ENCODE results near the gene WWC1. TPM values are rescaled to one million over a fixed set of nuclear protein-coding genes. Genes with fewer than 3 reads are reported as not detected.
"Not testable (repeated sequence)": the region's sequence is repeated elsewhere in the genome, so short reads cannot be mapped to it uniquely, and the experiment has no call there.

WWC1 gene
- polyA plus RNA-seq, 4 donors, result 69.7 to 88.4 (median 83.9) TPM

- no peak for DNase-seq (ENCODE audit: low read depth in 4 of 4, low spot score in 2 of 4)
These were observed 5.7 kb upstream of the WWC1 start for GRCh38 chr5:168285696-168286095.

DNA sequence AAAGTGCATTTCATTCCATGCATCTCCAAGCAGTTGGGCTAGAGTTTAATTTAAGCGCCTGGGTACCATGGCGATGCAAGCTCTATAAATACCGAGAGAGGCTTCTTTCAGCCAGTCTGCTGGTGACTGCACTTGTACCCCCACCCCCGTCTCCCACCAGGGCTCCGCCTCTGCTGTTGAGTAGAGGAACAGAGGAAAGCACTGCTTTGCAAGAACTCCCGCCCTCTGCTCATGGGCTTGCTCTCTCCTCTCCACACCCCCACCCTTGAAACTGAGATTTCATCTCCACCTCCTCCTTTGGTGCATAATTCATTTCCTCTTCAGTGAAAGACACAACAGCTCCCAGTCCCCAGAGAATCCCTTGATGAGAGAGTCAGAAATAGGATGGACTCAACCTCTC lies 5.1 kb upstream of the WWC1 start:
- no peak for DNase-seq (ENCODE audit: low read depth in 4 of 4, low spot score in 2 of 4)

DNA sequence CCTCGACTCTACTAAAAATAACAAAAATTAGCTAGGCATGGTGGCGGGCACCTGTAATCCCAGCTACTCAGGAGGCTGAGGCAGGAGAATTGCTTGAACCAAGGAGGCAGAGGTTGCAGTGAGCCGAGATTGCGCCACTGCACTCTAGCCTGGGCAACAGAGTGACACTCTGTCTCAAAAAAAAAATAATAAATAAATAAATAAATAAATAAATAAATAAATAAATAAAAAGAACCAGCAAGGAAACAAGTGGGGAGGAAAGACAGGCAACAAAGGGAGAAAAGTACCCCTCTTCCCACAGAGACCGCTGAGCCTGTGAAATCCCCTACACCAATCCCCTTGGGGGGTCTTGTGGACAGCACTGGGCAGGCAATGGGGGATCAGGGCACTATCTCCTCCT lies 4.6 kb upstream of the WWC1 start:
- DNase-seq (ENCODE audit: low read depth in 4 of 4, low spot score in 2 of 4), result not testable (repeated sequence)

DNA sequence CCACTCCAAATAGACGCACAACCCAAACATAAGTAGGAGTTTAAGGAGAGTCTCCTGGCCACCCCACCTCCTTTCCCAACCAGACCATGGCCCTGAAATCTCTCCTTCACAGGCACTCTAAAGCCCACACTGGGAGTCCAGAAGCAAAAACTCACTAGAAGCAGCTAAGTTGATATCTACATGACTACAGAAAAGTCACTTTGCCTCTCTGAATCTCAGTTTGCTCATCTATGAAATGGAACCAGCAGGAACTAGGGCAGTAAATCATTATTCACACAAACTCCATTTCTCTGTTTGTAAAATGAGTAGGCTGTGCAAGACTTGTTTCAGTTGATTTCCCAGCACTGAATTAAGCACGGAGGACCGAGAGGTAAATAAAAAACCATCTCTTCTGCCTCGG lies 4.1 kb upstream of the WWC1 start:
- no peak for DNase-seq (ENCODE audit: low read depth in 4 of 4, low spot score in 2 of 4)

DNA sequence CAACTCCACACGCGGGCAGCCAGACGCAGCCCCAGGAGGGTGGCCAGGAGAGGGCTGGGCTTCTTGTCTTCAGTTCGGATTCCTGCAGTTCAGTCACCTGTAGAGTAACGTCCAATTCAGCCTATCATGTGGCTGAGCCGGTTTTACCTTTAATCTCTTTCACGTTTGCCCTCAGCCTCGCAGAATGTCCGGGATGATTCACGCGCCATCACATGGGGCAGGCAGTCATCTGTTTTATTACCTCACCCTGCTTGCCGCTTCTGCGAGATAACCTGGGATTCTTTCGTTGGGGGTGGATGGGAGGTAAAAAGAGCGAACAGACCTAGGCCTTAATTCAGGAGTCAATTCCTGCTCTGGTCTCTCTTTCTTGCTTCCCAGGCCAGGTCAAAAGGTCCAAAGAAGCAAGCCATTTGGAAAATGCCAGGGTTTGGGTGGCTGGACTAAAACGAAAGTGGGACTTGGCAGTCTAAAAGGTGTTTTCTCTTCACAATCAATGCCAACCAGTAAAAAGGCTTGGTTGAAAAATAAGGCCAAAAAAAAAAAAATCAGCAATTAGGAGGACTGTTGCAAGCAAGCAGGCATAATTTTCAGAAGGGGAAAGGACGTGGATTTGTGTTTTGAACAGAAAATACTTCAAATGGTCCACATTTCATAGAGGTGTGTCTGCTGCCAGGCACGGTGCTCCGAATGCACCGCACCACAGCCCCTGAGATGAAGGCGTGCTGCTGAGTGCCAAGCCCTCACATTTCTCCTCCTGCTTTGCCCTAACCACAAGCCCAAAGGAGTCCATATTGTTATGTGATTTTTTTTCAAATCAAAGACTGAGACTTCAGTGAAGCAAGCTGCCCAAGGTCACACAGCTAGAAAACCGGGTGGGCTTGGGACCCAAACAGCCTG lies 2.8 kb upstream of the WWC1 start:
- DNase-seq (ENCODE audit: low read depth in 4 of 4, low spot score in 2 of 4), result peak in 1 of 4 donors; percentile 49

DNA sequence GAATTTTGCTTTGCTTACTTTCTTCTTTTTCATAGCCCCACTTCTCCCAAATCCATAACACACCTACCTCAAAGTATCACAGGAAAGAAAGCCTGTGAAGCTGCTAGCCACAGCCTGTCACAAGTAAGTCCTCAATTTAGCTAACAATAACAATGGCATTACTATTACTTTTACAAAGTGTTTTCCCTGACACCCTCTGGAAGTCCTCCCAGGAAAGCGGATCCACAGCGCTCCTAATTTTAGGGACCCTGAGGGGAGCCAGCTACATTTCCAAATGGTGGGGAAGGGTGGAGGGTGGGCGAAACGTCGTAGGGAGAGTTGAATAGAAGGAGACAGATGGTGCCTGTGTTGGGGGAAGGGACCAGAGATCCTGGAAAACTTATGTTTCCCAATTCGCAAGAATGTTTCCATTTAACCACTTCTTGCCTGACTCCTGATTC lies 523 bp upstream of the WWC1 start:
- no peak for DNase-seq (ENCODE audit: low read depth in 4 of 4, low spot score in 2 of 4)

DNA sequence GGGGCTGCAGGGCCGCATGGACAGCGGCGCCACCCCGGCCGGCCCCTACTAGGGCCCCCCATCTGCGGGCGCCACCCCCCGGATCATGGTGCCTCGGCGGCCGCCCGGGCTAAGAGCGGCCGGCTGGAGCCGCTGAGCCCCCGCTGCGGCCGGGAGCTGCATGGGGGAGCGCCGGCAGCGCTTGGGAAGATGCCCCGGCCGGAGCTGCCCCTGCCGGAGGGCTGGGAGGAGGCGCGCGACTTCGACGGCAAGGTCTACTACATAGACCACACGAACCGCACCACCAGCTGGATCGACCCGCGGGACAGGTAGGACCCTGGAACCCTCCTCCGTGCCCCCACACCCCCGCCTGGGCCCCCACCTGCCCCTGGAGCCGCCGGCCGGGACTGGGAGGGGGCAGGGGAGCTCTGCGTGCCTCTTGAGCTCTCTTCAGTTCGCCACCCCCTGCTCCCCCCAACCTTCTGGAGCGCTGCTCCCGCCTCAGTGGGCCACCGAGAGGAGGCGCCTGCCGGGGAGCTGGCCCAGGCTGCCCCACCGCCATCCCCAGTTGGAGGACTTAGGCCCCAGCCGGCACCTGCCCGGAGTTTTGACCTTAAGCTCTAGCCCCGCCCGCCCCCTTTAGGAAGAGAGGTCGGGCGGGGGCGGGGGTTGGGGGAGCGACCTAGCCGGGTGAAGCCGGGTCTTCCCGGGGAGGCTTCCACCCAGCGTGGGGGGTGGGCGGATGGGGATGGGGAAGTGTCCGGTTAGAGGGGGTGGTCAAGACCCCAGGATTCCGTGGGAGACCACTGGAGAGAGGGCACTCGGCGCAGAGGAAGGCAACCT lies 730 bp downstream of the WWC1 start:
- DNase-seq (ENCODE audit: low read depth in 4 of 4, low spot score in 2 of 4), result no peak

- no peak for DNase-seq (ENCODE audit: low read depth in 4 of 4, low spot score in 2 of 4)
These were observed 1.6 kb downstream of the WWC1 start for GRCh38 chr5:168292786-168293696.

DNA sequence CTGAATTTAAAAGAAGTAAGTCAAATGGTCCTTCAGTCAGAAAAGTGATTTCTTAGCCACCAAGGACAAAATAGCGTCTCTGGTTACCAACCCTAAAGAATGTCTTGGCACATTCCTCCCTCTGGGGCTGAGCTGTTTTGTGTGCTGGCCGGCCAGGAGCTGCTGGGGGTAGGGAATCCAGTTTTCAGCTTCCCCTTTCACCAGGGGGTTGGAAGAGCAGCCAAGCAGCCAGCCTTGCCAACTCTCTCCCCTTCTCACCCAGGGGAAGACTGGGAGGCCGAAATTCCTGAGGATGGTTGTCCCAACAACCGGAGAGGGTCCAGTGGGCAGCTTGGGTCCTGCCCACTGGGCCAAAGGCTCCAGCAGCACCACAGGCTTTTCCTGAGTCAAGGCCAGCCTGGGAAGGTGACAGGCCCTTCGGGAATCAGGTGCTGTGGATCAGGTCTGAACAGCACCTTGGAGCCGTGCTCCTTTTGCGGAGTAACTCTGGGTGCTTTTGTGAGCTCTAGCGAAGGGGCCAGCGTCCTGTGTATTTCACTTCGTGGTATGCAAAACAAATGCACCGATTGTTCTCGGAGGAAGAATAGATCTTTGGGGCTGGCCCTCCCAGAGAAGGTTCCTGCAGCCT lies 4.2 kb downstream of the WWC1 start:
- peak in 1 of 4 donors; percentile 74 for DNase-seq (ENCODE audit: low read depth in 4 of 4, low spot score in 2 of 4)

DNA sequence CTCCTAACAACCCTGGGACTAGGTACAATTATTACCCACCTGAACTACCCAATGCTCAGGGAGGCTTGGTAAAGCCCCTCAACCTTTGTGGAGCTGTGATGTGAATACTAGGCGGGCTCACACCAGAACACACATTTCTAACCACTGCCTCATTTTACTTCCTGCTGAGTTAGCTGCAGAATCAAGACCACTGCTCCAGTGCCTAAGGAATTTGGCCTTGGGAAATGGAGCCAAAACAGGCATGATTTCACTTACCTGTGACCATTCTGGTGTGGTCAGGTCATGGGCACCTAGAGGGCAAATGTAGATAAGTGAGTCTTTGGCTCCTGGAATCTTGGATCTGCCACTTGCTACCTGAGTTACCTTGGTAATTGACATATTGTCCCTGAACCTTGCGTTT lies 5.2 kb downstream of the WWC1 start:
- no peak for DNase-seq (ENCODE audit: low read depth in 4 of 4, low spot score in 2 of 4)

- no peak for DNase-seq (ENCODE audit: low read depth in 4 of 4, low spot score in 2 of 4)
These were observed 7.5 kb downstream of the WWC1 start for GRCh38 chr5:168298949-168299348.

- DNase-seq (ENCODE audit: low read depth in 4 of 4, low spot score in 2 of 4), result no peak
These were observed 7.9 kb downstream of the WWC1 start for GRCh38 chr5:168299372-168299771.

- no peak for DNase-seq (ENCODE audit: low read depth in 4 of 4, low spot score in 2 of 4)
These were observed 9.1 kb downstream of the WWC1 start for GRCh38 chr5:168300326-168301182.

- DNase-seq (ENCODE audit: low read depth in 4 of 4, low spot score in 2 of 4), result no peak
These were observed 10.3 kb downstream of the WWC1 start for GRCh38 chr5:168301593-168302390.

DNA sequence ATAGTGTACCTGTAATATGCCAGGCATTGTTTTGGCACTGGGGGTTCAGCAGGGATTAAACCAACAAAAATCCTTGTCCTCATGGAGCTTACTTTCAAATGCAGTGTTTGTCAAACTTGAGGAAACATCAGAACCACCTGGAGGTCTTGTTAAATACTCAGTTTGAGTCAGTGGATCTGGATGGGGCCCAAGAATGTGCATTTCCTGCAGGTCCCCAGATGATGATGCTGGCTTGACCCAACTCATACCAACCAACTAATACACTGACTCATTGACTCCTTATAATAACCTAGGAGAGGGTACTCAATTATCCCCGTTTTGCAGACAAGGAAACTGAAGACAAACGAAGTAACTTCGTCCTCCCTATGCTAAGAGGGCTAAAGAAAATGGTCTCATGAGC lies 11.3 kb downstream of the WWC1 start:
- no peak for DNase-seq (ENCODE audit: low read depth in 4 of 4, low spot score in 2 of 4)

- DNase-seq (ENCODE audit: low read depth in 4 of 4, low spot score in 2 of 4), result no peak
These were observed 12.1 kb downstream of the WWC1 start for GRCh38 chr5:168303393-168304025.

- DNase-seq (ENCODE audit: low read depth in 4 of 4, low spot score in 2 of 4), result no peak
These were observed 12.9 kb downstream of the WWC1 start for GRCh38 chr5:168304349-168304748.

- DNase-seq (ENCODE audit: low read depth in 4 of 4, low spot score in 2 of 4), result no peak
These were observed 13.8 kb downstream of the WWC1 start for GRCh38 chr5:168305281-168305680.
